Gastroesophageal sphincter (tissue), 4 donors: Measurements from ENCODE around the gene GDF2. TPM values are rescaled to one million over a fixed set of nuclear protein-coding genes. Genes with fewer than 3 reads are reported as not detected.

Source experiments
- ATAC-seq: fragments of 150-250 bp; one replicate; pipeline ENCODE4 v1.9.1; 2016; ENCODE audit warnings: mild to moderate bottlenecking, moderate library complexity
- H3K27ac ChIP-seq, 4 donors: fragments of 200-600 bp; sonication (generic) in 3 of 4; 1 replicate in 3 of 4; 2 replicates in 1 of 4; pipeline ENCODE4 v1.5.1; 2016 to 2019
- H3K27me3 ChIP-seq: fragments of 200-600 bp; sonication (generic); one replicate; pipeline ENCODE4 v1.5.1; 2019
- H3K36me3 ChIP-seq, 2 donors: fragments of 200-600 bp; sonication (generic); one replicate each; pipeline ENCODE4 v1.5.1; 2019; ENCODE audit warnings: control low read depth in 1 of 2
- H3K4me1 ChIP-seq, 3 donors: fragments of 200-600 bp; sonication (generic); 1 replicate in 2 of 3; 2 replicates in 1 of 3; pipeline ENCODE4 v1.5.1; 2016 to 2019; ENCODE audit warnings: control low read depth in 2 of 3
- H3K4me3 ChIP-seq, 2 donors: fragments of 200-600 bp; sonication (generic); one replicate each; pipeline ENCODE4 v1.5.1; 2019; ENCODE audit warnings: mild to moderate bottlenecking in 1 of 2, moderate library complexity in 1 of 2
- H3K9me3 ChIP-seq, 3 donors: fragments of 200-600 bp; sonication (generic); one replicate each; pipeline ENCODE4 v1.5.1; 2017 to 2019; ENCODE audit warnings: control low read depth in 2 of 3
- EP300 ChIP-seq: sonication (generic); formaldehyde crosslinking; IDR thresholded peaks from one replicate; pipeline ENCODE4 v1.6.1; 2017; ENCODE audit warnings: antibody characterized with exemption, mild to moderate bottlenecking
- POLR2A ChIP-seq, 2 donors: fragments of 450-650 bp; IDR thresholded peaks; one replicate each; pipeline ENCODE4 v1.6.1; 2017; ENCODE audit warnings: antibody characterized with exemption in 2 of 2, mild to moderate bottlenecking in 2 of 2, moderate library complexity in 1 of 2
- POLR2AphosphoS5 ChIP-seq: sonication (generic); formaldehyde crosslinking; IDR thresholded peaks from one replicate; pipeline ENCODE4 v1.6.1; 2017; ENCODE audit warnings: antibody characterized with exemption
- WGBS, 2 donors: methylation state at CpG; one replicate each; pipeline ENCODE4 v1.1.5; 2018; ENCODE audit warnings: low coverage in 1 of 2; 5-methylcytosine and 5-hydroxymethylcytosine counted together
- total RNA-seq, 4 donors: library from RNA; depleted of rRNA; stranded (reverse); fragments of >200 nt; gene quantifications; one replicate each; pipeline ENCODE4 v1.1.0, GENCODE V29; 2016
- TF ChIP-seq, protein P1 (sequence below), 4 experiments: fragments of 200-600 bp in 2 of 4; fragments of 450-650 bp in 2 of 4; sonication (generic) in 1 of 4; IDR thresholded peaks; one replicate each; pipeline ENCODE4 v1.5.1; 2017 to 2019; ENCODE audit warnings: antibody characterized with exemption in 4 of 4, mild to moderate bottlenecking in 2 of 4, moderate library complexity in 2 of 4

GDF2 gene
- total RNA-seq, 4 donors from 2014 or later: not detected

DNA sequence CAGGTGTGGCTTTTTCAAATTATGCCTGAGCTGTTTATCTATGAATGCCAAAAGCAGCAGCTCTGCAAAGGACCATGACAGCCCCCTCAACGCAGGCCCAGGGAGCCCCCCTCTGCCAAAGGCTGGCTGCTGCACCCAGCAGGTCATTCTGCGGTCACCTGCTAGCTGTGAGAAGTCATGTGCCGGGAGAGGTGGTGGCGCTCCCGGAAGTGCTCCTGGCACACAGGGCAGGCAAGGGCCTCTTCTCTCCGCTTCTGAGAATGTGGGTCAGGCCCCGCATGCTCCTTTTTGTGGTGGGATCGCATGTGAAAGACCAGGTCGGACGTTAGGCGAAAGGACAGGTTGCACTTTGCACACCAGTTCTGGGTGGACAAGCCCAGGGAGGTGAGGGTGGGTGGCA lies 45.4 kb downstream of the GDF2 start:
- no peaks in the 10 kb centered on the region for H3K27me3 ChIP-seq
- no CpG with 5 or more reads among the region's 11 CpGs for WGBS, 2 donors
- H3K4me3 ChIP-seq: no peak overlapping the region
- H3K9me3 ChIP-seq: no peaks in the 10 kb centered on the region
- no peak for ATAC-seq
- TF ChIP-seq EP300 (no peak), POLR2AphosphoS5 (no peak), POLR2A (IDR thresholded peaks at IDR 0.05) (no peak)
- TF ChIP-seq, protein P1, sequence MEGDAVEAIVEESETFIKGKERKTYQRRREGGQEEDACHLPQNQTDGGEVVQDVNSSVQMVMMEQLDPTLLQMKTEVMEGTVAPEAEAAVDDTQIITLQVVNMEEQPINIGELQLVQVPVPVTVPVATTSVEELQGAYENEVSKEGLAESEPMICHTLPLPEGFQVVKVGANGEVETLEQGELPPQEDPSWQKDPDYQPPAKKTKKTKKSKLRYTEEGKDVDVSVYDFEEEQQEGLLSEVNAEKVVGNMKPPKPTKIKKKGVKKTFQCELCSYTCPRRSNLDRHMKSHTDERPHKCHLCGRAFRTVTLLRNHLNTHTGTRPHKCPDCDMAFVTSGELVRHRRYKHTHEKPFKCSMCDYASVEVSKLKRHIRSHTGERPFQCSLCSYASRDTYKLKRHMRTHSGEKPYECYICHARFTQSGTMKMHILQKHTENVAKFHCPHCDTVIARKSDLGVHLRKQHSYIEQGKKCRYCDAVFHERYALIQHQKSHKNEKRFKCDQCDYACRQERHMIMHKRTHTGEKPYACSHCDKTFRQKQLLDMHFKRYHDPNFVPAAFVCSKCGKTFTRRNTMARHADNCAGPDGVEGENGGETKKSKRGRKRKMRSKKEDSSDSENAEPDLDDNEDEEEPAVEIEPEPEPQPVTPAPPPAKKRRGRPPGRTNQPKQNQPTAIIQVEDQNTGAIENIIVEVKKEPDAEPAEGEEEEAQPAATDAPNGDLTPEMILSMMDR (IDR thresholded peaks at IDR 0.05): no peak
- no peak overlapping the region for H3K27ac ChIP-seq
- no peaks in the 10 kb centered on the region for H3K4me1 ChIP-seq
- no peaks in the 10 kb centered on the region for H3K36me3 ChIP-seq

- H3K27me3 ChIP-seq: no peaks in the 10 kb centered on the region
These were observed 46.4 kb downstream of the GDF2 start for GRCh38 chr10:47368431-47369180.

GRCh38 chr10:47369251-47369894 lies 47.1 kb downstream of the GDF2 start:
- TF ChIP-seq, protein P1 (IDR thresholded peaks at IDR 0.05): no peak
- TF ChIP-seq POLR2A (IDR thresholded peaks at IDR 0.05) (no peak), EP300 (no peak), POLR2AphosphoS5 (no peak)
- no peak overlapping the region for H3K27ac ChIP-seq
- H3K4me3 ChIP-seq: no peak overlapping the region
- WGBS, 2 donors: 67 to 93% methylated on average over 4 to 7 of the region's 9 CpGs
- H3K9me3 ChIP-seq: no peaks in the 10 kb centered on the region
- H3K36me3 ChIP-seq: no peaks in the 10 kb centered on the region
- H3K27me3 ChIP-seq: no peaks in the 10 kb centered on the region
- no peak for ATAC-seq
- peaks cover 0 to 2% (median 0%) of the 10 kb centered on the region in 3 donors for H3K4me1 ChIP-seq

More at GRCh38 chr10:47368431-47369180, 46.4 kb downstream of the GDF2 start:
- no peaks in the 10 kb centered on the region for H3K36me3 ChIP-seq
- no peak overlapping the region for H3K27ac ChIP-seq
- TF ChIP-seq, protein P1 (IDR thresholded peaks at IDR 0.05): no peak
- no peak for ATAC-seq
- H3K4me1 ChIP-seq: no peaks in the 10 kb centered on the region
- H3K4me3 ChIP-seq: no peak overlapping the region
- WGBS, 2 donors: no CpG with 5 or more reads among the region's 24 CpGs
- H3K9me3 ChIP-seq: no peaks in the 10 kb centered on the region

- ATAC-seq: no peak
- 93 to 97% methylated on average over 3 to 10 of the region's 11 CpGs for WGBS, 2 donors
- Histone ChIP-seq H3K27ac (no peak overlapping the region), H3K36me3 (no peaks in the 10 kb centered on the region), H3K4me3 (no peak overlapping the region), H3K27me3 (no peaks in the 10 kb centered on the region), H3K9me3 (no peaks in the 10 kb centered on the region), H3K4me1 (peaks cover 0 to 10% (median 6%) of the 10 kb centered on the region in 3 donors)
- no peak for TF ChIP-seq EP300
- TF ChIP-seq POLR2AphosphoS5: no peak
- TF ChIP-seq, protein P1 (IDR thresholded peaks at IDR 0.05): no peak
- TF ChIP-seq POLR2A (IDR thresholded peaks at IDR 0.05): no peak
These were observed 47.9 kb downstream of the GDF2 start for GRCh38 chr10:47370015-47370767.
